C4-2B (cell line): ENCODE data around the gene MPP3.

ENCODE experiments used
- ZFX ChIP-seq: fragments of 450-650 bp; IDR thresholded peaks from 2 replicates; pipeline ENCODE4 v1.6.1; 2017
- TF ChIP-seq, protein P1 (sequence below): fragments of 450-650 bp; conservative IDR thresholded peaks from 2 replicates; pipeline ENCODE4 v1.5.1; 2017; ENCODE audit warnings: mild to moderate bottlenecking

DNA sequence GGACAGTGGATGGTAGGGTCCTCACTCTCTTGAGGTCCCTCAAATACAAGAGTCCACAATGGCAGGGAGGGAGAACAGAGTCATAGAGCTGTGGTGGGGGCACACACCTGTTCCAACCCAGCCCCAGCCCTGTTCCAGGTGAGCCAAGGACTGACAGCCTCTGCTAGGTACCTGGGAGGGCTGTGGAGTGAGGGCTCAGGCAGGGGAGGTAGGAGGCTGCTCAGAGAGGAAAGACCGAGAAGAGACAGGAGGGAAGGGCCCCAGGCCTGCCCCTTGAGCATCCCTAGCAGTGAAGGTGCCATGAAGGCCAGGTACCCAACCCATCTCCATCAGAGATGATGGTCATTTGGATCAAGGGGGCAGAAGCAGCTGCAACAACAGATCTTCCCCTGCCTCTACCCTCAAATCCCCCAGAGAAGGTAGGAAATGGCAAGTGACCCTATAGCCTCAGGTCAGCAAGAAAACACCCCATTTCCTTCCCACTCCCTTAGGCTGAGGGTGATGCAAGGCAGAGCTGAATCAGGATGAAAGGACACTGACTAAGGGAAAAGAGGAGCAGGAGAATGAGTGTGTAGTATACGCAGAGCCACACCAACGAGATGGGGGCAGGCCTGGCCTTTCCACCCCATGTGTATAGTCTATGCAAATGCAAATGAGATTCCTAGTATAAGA, 42.7 kb upstream of the MPP3 start:
- TF ChIP-seq, protein P1, sequence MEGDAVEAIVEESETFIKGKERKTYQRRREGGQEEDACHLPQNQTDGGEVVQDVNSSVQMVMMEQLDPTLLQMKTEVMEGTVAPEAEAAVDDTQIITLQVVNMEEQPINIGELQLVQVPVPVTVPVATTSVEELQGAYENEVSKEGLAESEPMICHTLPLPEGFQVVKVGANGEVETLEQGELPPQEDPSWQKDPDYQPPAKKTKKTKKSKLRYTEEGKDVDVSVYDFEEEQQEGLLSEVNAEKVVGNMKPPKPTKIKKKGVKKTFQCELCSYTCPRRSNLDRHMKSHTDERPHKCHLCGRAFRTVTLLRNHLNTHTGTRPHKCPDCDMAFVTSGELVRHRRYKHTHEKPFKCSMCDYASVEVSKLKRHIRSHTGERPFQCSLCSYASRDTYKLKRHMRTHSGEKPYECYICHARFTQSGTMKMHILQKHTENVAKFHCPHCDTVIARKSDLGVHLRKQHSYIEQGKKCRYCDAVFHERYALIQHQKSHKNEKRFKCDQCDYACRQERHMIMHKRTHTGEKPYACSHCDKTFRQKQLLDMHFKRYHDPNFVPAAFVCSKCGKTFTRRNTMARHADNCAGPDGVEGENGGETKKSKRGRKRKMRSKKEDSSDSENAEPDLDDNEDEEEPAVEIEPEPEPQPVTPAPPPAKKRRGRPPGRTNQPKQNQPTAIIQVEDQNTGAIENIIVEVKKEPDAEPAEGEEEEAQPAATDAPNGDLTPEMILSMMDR, result no peak
- no peak for TF ChIP-seq ZFX
